HG03097 (cell line): ENCODE measurements around the gene ZNF628.

Source experiments
- ATAC-seq: cut with Tn5 transposase; IDR thresholded peaks from one replicate; pipeline ENCODE4 v1.9.1; 2021; ENCODE audit not compliant: unreplicated experiment, low FRiP score

The ZNF628 gene

GRCh38 chr19:55464039-55464661 lies 12.3 kb upstream of the ZNF628 start:
- ATAC-seq, result no peak

GRCh38 chr19:55464662-55465054 lies 11.8 kb upstream of the ZNF628 start, which contains the start of gene C19orf85:
Gene C19orf85 (minus strand): TSS chr19:55464751. CDS start chr19:55464554, 197 bp downstream.
- ATAC-seq, result no peak

DNA sequence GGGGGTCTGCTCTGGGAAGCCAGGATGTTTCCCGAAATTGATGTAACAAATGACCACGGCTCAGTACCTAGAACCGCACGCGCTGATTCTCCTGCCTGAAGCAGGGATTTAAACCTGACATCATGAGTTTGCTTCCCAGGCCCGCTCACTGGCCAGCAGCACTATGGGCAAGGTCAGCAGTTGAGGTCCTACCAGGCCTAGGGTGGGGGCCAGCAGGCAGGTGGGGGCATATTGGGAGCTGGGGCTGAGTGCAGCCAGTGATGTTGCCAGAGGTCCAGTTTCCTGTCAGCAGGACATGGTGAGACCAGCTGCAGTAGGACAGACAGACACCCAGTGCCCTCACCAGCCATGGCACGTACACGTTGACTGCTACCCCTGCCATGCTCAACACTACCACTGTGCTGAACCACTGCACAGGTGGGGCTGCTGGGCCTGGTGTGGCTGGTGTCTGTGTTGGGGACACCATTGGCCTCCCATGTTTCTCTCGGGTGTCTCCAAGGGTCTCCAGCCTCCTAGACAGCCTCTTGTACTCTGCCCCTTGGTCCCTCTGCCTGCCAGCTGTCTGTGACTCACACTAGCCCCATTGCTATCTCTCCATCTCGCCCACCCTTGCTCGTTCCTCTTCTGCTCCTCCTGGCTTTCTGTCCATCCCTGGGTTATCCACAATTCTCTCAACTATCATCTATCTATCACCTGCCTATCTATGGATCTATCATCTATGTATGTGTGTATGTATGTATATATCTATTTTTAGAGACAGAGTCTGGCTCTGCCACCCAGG lies 10.8 kb upstream of the ZNF628 start:
- no peak for ATAC-seq

- ATAC-seq, result no peak
These were observed 10.2 kb upstream of the ZNF628 start for GRCh38 chr19:55466241-55466614.

- peak; percentile 64 for ATAC-seq
These were observed 9.0 kb upstream of the ZNF628 start for GRCh38 chr19:55467236-55468053.

DNA sequence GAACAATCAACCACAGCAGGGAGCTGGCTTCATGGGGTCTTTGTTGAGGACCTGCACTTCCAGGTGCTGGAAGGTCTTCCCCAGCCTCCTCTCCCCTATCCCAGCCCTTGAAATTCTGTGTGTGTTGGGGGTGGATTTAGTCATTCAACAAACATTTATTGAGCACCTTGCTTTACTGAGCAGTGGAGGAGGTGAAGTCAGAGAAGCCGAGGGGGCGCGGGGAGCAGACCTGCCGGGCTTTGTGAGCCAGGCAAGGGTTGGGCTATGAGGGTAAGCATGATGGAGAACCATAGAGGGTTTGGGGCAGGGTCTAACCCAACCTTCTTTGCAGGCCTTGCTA lies 8.4 kb upstream of the ZNF628 start:
- no peak for ATAC-seq

- no peak for ATAC-seq
These were observed 5.2 kb upstream of the ZNF628 start for GRCh38 chr19:55471266-55471665.

- ATAC-seq, result no peak
These were observed 4.0 kb upstream of the ZNF628 start for GRCh38 chr19:55472463-55472862.

DNA sequence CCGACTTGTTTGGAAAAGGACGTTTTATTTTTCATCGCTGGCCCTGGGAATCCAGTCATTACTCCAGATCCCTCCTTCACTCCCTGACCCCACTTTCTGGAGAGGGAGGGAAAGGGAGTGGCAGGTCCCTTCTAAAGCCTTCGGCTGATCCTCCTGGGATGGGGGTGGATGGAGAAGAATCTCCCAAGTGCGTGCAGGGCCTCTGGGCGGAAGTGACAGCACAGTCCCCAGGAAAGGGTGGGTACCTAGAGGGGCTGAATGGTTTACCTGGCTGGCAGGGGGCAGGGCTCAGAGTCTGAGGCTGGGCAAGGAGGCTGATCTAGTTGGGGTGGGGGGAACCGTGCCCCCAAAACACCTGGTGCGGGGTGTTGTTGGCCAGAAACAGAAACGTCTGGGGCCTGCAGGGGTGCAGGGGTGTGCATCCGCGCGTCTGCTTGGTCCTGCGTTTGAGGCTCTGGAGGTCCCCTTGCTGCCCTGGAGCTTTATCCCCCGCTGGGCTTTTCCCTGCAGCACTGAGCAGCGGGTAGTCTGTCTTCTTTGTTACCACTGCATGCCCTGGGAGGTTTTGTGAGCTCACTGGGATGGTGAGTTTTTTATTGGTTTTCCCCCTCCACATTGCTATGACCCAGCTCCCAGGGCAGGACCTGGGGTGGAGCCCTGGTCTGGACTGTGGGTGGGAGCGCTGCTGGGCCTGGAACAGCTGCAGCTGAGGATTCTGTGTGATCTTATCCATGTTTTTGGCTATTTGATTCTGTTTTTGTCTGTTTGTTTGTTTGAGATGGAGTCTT lies 3.0 kb upstream of the ZNF628 start:
- ATAC-seq, result no peak

GRCh38 chr19:55474269-55475265 lies 1.9 kb upstream of the ZNF628 start:
- ATAC-seq, result no peak

GRCh38 chr19:55477905-55478304 lies 1.5 kb downstream of the ZNF628 start:
- ATAC-seq, result no peak

DNA sequence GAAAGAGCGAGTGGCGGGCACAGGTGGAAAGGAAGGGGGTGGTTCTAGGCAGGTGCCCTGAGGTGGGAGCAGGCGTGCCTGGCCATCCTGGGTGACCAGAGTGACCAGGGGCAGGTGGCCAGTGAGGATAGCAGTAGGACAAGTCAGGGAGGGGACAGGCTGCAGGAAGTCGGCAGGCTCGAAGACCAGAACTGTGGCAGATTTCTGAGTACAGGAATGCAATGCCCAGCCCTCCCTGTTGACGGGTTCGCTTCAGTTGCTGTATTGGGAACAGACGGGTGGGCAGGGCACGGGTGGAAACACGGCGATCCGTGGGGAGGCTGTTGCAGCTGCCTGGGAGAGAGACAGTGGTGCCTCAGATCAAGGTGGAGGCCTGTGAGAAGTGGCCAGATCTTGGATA lies 1.9 kb downstream of the ZNF628 start:
- ATAC-seq, result no peak

- no peak for ATAC-seq
These were observed 2.6 kb downstream of the ZNF628 start for GRCh38 chr19:55479045-55479444.

GRCh38 chr19:55479451-55480230 lies 3.2 kb downstream of the ZNF628 start:
- ATAC-seq, result no peak

DNA sequence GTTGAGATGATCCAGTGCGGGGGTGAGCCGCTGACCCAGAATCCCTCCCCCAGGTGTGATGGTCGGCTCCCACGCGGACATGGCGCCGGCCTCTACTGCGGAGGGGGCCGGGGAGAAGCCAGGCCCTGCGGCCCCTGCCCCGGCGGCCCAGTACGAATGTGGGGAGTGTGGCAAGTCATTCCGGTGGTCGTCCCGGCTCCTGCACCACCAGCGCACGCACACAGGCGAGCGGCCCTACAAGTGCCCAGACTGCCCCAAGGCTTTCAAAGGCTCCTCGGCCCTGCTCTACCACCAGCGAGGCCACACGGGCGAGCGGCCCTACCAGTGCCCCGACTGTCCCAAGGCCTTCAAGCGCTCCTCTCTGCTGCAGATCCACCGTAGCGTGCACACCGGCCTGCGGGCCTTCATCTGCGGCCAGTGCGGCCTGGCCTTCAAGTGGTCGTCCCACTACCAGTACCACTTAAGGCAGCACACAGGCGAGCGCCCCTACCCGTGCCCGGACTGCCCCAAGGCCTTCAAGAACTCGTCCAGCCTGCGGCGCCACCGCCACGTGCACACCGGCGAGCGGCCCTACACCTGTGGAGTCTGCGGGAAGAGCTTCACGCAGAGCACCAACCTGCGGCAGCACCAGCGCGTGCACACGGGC lies 4.9 kb downstream of the ZNF628 start:
- ATAC-seq, result no peak

DNA sequence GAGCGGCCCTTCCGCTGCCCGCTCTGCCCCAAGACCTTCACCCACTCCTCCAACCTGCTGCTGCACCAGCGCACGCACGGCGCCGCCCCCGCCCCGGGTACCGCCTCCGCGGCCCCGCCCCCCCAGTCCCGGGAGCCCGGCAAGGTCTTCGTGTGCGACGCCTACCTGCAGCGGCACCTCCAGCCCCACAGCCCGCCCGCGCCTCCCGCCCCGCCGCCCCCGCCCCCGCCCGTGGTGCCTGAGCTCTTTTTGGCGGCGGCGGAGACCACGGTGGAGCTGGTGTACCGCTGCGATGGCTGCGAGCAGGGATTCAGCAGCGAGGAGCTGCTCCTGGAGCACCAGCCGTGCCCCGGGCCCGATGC lies 5.4 kb downstream of the ZNF628 start:
- no peak for ATAC-seq

DNA sequence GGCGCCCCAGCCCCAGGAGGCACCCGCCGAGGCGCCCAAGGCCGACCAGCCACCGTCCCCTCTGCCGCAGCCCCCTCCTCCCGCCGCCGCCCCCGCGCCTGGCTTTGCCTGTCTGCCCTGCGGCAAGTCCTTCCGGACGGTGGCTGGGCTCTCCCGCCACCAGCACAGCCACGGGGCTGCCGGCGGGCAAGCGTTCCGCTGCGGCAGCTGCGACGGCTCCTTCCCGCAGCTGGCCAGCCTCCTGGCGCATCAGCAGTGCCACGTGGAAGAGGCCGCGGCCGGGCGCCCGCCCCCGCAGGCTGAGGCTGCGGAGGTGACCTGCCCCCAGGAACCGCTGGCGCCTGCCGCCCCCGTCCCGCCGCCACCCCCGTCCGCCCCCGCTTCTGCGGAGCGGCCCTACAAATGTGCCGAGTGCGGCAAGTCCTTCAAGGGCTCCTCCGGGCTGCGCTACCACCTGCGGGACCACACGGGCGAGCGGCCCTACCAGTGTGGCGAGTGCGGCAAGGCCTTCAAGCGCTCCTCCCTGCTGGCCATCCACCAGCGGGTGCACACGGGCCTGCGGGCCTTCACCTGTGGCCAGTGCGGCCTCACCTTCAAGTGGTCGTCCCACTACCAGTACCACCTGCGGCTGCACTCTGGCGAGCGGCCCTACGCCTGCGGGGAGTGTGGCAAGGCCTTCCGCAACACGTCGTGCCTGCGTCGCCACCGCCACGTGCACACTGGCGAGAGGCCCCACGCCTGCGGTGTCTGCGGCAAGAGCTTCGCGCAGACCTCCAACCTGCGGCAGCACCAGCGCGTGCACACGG lies 5.9 kb downstream of the ZNF628 start:
- no peak for ATAC-seq
